Osteocyte (in vitro differentiated cells): ENCODE data around the gene DCHS1. TPM values are rescaled to one million over a fixed set of nuclear protein-coding genes. Genes with fewer than 3 reads are reported as not detected.

ENCODE experiments used
- DNase-seq: peaks from one replicate; pipeline ENCODE4 v3.0.0; 2021; ENCODE audit warnings: mixed read lengths; ENCODE audit not compliant: unreplicated experiment; ENCODE audit errors: extremely low spot score
- H3K27ac Mint-ChIP-seq: one replicate; pipeline ENCODE4 v1.8.0; 2021; ENCODE audit warnings: mild to moderate bottlenecking, mixed read lengths; ENCODE audit not compliant: unreplicated experiment
- H3K27me3 Mint-ChIP-seq: one replicate; pipeline ENCODE4 v1.8.0; 2021; ENCODE audit warnings: mixed read lengths; ENCODE audit not compliant: unreplicated experiment
- H3K36me3 Mint-ChIP-seq: one replicate; pipeline ENCODE4 v1.8.0; 2021; ENCODE audit warnings: mixed read lengths; ENCODE audit not compliant: unreplicated experiment
- H3K4me1 Mint-ChIP-seq: one replicate; pipeline ENCODE4 v1.8.0; 2021; ENCODE audit warnings: mixed read lengths; ENCODE audit not compliant: unreplicated experiment
- H3K4me3 Mint-ChIP-seq: one replicate; pipeline ENCODE4 v1.8.0; 2021; ENCODE audit warnings: mild to moderate bottlenecking, moderate library complexity, mixed read lengths; ENCODE audit not compliant: unreplicated experiment
- H3K9me3 Mint-ChIP-seq: one replicate; pipeline ENCODE4 v1.8.0; 2021; ENCODE audit warnings: mixed read lengths; ENCODE audit not compliant: unreplicated experiment
- CTCF ChIP-seq: fragments of 200-600 bp; sonication (generic); IDR thresholded peaks from 2 replicates; pipeline ENCODE4 v1.5.0; 2021; ENCODE audit warnings: antibody characterized with exemption, mild to moderate bottlenecking, moderate library complexity
- total RNA-seq: library from RNA; stranded (reverse); gene quantifications from 2 replicates; pipeline ENCODE4 v1.2.1, GENCODE V29; 2021

Gene DCHS1
- total RNA-seq, 1 donor from 2014 or later, result 63.0 TPM

GRCh38 chr11:6652182-6652581, 3.4 kb downstream of the DCHS1 start:
- no peak for TF ChIP-seq CTCF
- Mint-ChIP-seq H3K4me1 (peaks cover 12% of the 10 kb centered on the region), H3K36me3 (no peaks in the 10 kb centered on the region), H3K9me3 (no peaks in the 10 kb centered on the region), H3K27ac (no peak overlapping the region), H3K27me3 (no peaks in the 10 kb centered on the region), H3K4me3 (no peak overlapping the region)
- DNase-seq, result no peak

GRCh38 chr11:6650980-6651379, 4.6 kb downstream of the DCHS1 start:
- H3K27ac Mint-ChIP-seq, result no peak overlapping the region
- no peak overlapping the region for H3K4me3 Mint-ChIP-seq
- H3K4me1 Mint-ChIP-seq, result peaks cover 1% of the 10 kb centered on the region
- H3K36me3 Mint-ChIP-seq, result no peaks in the 10 kb centered on the region
- TF ChIP-seq CTCF, result no peak
- no peaks in the 10 kb centered on the region for H3K9me3 Mint-ChIP-seq
- H3K27me3 Mint-ChIP-seq, result no peaks in the 10 kb centered on the region
- no peak for DNase-seq

- Mint-ChIP-seq H3K27ac (no peak overlapping the region), H3K4me3 (no peak overlapping the region), H3K27me3 (no peaks in the 10 kb centered on the region), H3K9me3 (no peaks in the 10 kb centered on the region), H3K36me3 (peaks cover under 1% of the 10 kb centered on the region), H3K4me1 (no peaks in the 10 kb centered on the region)
- no peak for DNase-seq
- TF ChIP-seq CTCF, result no peak
These were observed 5.5 kb downstream of the DCHS1 start for GRCh38 chr11:6650104-6650503.

GRCh38 chr11:6648501-6648900, 7.1 kb downstream of the DCHS1 start:
- Mint-ChIP-seq H3K4me1 (no peaks in the 10 kb centered on the region), H3K9me3 (no peaks in the 10 kb centered on the region), H3K4me3 (no peak overlapping the region), H3K27ac (no peak overlapping the region), H3K27me3 (no peaks in the 10 kb centered on the region), H3K36me3 (peaks cover 5% of the 10 kb centered on the region)
- DNase-seq, result peak; percentile 2
- TF ChIP-seq CTCF, result no peak

- no peak for DNase-seq
- Mint-ChIP-seq H3K9me3 (no peaks in the 10 kb centered on the region), H3K4me1 (no peaks in the 10 kb centered on the region), H3K27ac (no peak overlapping the region), H3K4me3 (no peak overlapping the region), H3K36me3 (peaks cover 5% of the 10 kb centered on the region), H3K27me3 (no peaks in the 10 kb centered on the region)
- TF ChIP-seq CTCF, result no peak
These were observed 7.8 kb downstream of the DCHS1 start for GRCh38 chr11:6647836-6648235.
